22Rv1 (cell line): ENCODE data around the gene ATRNL1.

Source experiments
- CTCF ChIP-seq: fragments of 450-650 bp; IDR thresholded peaks from 2 replicates; pipeline ENCODE4 v1.5.1; 2017; ENCODE audit warnings: mild to moderate bottlenecking
- ZFX ChIP-seq: fragments of 450-650 bp; IDR thresholded peaks from 2 replicates; pipeline ENCODE4 v1.6.1; 2017; ENCODE audit warnings: antibody characterized with exemption, borderline replicate concordance

- no peak for TF ChIP-seq CTCF
- no peak for TF ChIP-seq ZFX
These were observed 773.0 kb downstream of the ATRNL1 start for GRCh38 chr10:115866174-115866573.
